Measurements from ENCODE around the gene NECTIN1. TPM values are rescaled to one million over a fixed set of nuclear protein-coding genes. Genes with fewer than 3 reads are reported as not detected.
A peak's percentile ranks its signal among the peaks of the same experiment; 100 is the strongest.

NECTIN1 gene
- total and polyA plus RNA-seq, 7 experiments from 2014 or later, result 0.30 to 4.2 (median 2.1) TPM

DNA sequence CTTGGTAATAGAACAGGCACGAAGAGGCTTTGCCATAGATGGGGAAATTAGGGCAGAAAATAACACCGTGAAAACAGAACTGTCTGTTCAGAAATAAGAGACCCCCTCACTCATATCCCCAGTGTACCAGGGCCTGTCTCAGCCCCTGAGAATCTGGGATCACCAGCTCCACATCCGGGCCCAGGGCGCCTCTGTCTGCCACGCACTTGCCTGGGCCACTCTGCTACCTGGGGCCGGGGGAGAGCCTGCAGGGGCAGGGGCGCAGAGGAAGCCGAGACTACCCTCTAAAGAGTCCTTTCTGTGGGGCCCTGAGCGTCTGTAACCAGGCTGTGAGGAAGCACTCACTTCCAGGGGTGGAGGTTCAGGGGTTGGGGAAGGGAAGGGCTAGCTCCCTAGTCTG is 19.8 kb downstream of the NECTIN1 start:
- Mint-ChIP-seq H3K27ac (no peak overlapping the region), H3K4me3 (no peak overlapping the region), H3K4me1 (peaks cover 0 to 9% (median 0%) of the 10 kb centered on the region in 7 donors), H3K36me3 (peaks cover 0 to 7% (median 3%) of the 10 kb centered on the region in 5 donors), H3K27me3 (peaks cover 23 to 44% (median 35%) of the 10 kb centered on the region in 5 donors), H3K9me3 (peaks cover 0 to 2% (median 0%) of the 10 kb centered on the region in 11 donors)
- ATAC-seq, result peak; percentile 19
- no peaks in the 10 kb centered on the region for H3K36me3 ChIP-seq (ENCODE audit: control insufficient read depth in 2 of 3, insufficient read depth in 3 of 3, low read length in 3 of 3)
- no peak for DNase-seq
- intact Hi-C loops (cut with micrococcal nuclease), result no loop called here
- ChIA-PET POLR2A (no interaction called here), CTCF (no interaction called here)
- no peaks in the 10 kb centered on the region for H3K27me3 ChIP-seq (ENCODE audit: control insufficient read depth in 2 of 2, insufficient read depth in 2 of 2, low read length in 2 of 2)
- no peak overlapping the region for H3K27ac ChIP-seq (ENCODE audit: low read depth, low read length)
- no peak overlapping the region for H3K4me3 ChIP-seq (ENCODE audit: low read length)
- no peaks in the 10 kb centered on the region for H3K4me1 ChIP-seq (ENCODE audit: control insufficient read depth in 2 of 2, insufficient read depth in 2 of 2, low read length in 2 of 2)
- H3K9me3 ChIP-seq (ENCODE audit: control insufficient read depth in 2 of 3, low read length in 3 of 3), result no peaks in the 10 kb centered on the region

DNA sequence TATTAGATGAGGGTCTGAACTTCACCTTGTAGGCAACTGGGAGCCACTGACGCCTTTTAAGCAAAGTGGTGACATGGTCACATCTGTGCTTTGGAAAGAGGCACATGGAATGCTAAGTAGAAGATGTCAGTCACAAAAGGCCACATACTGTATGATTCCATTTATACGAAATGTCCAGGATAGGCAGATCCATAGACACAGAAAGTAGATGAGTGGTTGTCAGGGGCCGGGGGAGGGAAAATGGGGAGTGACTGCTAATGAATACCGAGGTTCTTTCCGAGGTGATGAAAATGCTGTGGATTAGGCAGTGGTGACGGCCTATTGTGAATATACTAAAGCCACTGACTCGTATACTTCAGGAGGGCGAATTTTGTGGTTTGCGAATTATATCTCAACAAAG is 20.6 kb downstream of the NECTIN1 start:
- H3K4me1 Mint-ChIP-seq, result peaks cover 0 to 9% (median 0%) of the 10 kb centered on the region in 7 donors
- ChIA-PET CTCF (interaction anchor here (0.6 to 0.9 kb wide), 2 partner anchors 9 to 782 kb away, joined by 3 read pairs; no protein-coding TSS in a partner anchor), POLR2A (no interaction called here)
- Histone ChIP-seq H3K27me3 (ENCODE audit: control insufficient read depth in 2 of 2, insufficient read depth in 2 of 2, low read length in 2 of 2) (no peaks in the 10 kb centered on the region), H3K9me3 (ENCODE audit: control insufficient read depth in 2 of 3, low read length in 3 of 3) (no peaks in the 10 kb centered on the region), H3K27ac (ENCODE audit: low read depth, low read length) (no peak overlapping the region), H3K4me3 (ENCODE audit: low read length) (no peak overlapping the region), H3K4me1 (ENCODE audit: control insufficient read depth in 2 of 2, insufficient read depth in 2 of 2, low read length in 2 of 2) (no peaks in the 10 kb centered on the region), H3K36me3 (ENCODE audit: control insufficient read depth in 2 of 3, insufficient read depth in 3 of 3, low read length in 3 of 3) (no peaks in the 10 kb centered on the region)
- peaks cover 23 to 44% (median 35%) of the 10 kb centered on the region in 5 donors for H3K27me3 Mint-ChIP-seq
- no peak overlapping the region for H3K27ac Mint-ChIP-seq
- DNase-seq (no peak), ATAC-seq (no peak)
- H3K4me3 Mint-ChIP-seq, result no peak overlapping the region
- intact Hi-C loops (cut with micrococcal nuclease), result no loop called here
- H3K36me3 Mint-ChIP-seq, result peaks cover 0 to 7% (median 3%) of the 10 kb centered on the region in 5 donors
- H3K9me3 Mint-ChIP-seq, result peaks cover 0 to 2% (median 0%) of the 10 kb centered on the region in 11 donors

DNA sequence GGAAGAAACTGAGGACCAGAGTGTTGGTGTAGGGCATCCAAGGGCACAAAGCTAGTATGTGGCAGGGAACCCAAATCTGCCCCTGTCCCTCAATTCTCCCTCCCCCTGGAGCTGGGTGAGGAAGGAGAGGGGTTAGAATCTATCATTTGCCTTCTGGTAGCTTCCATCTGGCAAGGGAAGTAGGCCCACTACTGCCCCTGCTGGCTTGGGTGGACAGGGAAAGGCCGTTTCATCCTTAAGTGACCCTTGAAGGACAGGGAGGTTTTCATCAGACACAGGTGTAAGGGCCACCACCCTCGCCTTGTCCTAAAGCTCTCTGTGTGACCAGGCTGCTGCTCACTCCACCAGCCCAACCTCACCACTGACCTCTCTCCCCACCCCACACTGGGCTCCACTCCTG is 22.1 kb downstream of the NECTIN1 start:
- intact Hi-C loops (cut with micrococcal nuclease), result no loop called here
- DNase-seq (no peak), ATAC-seq (no peak)
- peaks cover 0 to 2% (median 0%) of the 10 kb centered on the region in 11 donors for H3K9me3 Mint-ChIP-seq
- no peaks in the 10 kb centered on the region for H3K4me1 ChIP-seq (ENCODE audit: control insufficient read depth in 2 of 2, insufficient read depth in 2 of 2, low read length in 2 of 2)
- H3K27me3 Mint-ChIP-seq, result peaks cover 23 to 41% (median 35%) of the 10 kb centered on the region in 5 donors
- no peak overlapping the region for H3K27ac ChIP-seq (ENCODE audit: low read depth, low read length)
- CTCF ChIA-PET, result no interaction called here
- POLR2A ChIA-PET, result no interaction called here
- H3K9me3 ChIP-seq (ENCODE audit: control insufficient read depth in 2 of 3, low read length in 3 of 3), result no peaks in the 10 kb centered on the region
- H3K4me3 ChIP-seq (ENCODE audit: low read length), result no peak overlapping the region
- no peaks in the 10 kb centered on the region for H3K36me3 ChIP-seq (ENCODE audit: control insufficient read depth in 2 of 3, insufficient read depth in 3 of 3, low read length in 3 of 3)
- H3K36me3 Mint-ChIP-seq, result peaks cover 0 to 7% (median 3%) of the 10 kb centered on the region in 5 donors
- H3K4me3 Mint-ChIP-seq, result no peak overlapping the region
- no peaks in the 10 kb centered on the region for H3K27me3 ChIP-seq (ENCODE audit: control insufficient read depth in 2 of 2, insufficient read depth in 2 of 2, low read length in 2 of 2)
- H3K4me1 Mint-ChIP-seq, result peaks cover 0 to 9% (median 0%) of the 10 kb centered on the region in 7 donors
- no peak overlapping the region for H3K27ac Mint-ChIP-seq

DNA sequence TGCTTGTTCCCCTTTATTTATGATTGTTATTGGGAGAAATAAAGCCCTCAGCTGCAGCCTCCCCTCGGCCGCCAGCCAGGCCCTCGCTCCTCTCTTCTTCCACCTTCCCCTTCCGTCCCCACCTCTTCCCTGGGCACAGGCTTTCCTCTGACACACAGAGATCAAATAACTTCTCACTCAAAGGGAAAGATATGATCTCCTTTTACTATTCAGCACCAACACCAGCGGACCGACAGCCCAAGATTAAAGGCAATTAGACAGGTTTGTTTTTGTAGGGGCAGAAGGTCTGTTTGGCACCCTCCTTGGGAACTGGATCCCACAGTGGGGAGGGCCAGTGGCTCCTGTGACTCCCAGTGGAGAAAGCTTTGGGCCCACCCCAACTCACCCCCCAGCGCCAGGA is 23.0 kb downstream of the NECTIN1 start:
- Mint-ChIP-seq H3K9me3 (peaks cover 0 to 2% (median 0%) of the 10 kb centered on the region in 11 donors), H3K4me1 (peaks cover 0 to 9% (median 0%) of the 10 kb centered on the region in 7 donors), H3K4me3 (no peak overlapping the region), H3K36me3 (peaks cover 0 to 7% (median 0%) of the 10 kb centered on the region in 5 donors), H3K27ac (no peak overlapping the region), H3K27me3 (peaks cover 23 to 35% (median 35%) of the 10 kb centered on the region in 5 donors)
- DNase-seq (no peak), ATAC-seq (no peak)
- H3K4me1 ChIP-seq (ENCODE audit: control insufficient read depth in 2 of 2, insufficient read depth in 2 of 2, low read length in 2 of 2), result no peaks in the 10 kb centered on the region
- H3K9me3 ChIP-seq (ENCODE audit: control insufficient read depth in 2 of 3, low read length in 3 of 3), result no peaks in the 10 kb centered on the region
- H3K36me3 ChIP-seq (ENCODE audit: control insufficient read depth in 2 of 3, insufficient read depth in 3 of 3, low read length in 3 of 3), result no peaks in the 10 kb centered on the region
- ChIA-PET CTCF (no interaction called here), POLR2A (no interaction called here)
- H3K27ac ChIP-seq (ENCODE audit: low read depth, low read length), result no peak overlapping the region
- H3K4me3 ChIP-seq (ENCODE audit: low read length), result no peak overlapping the region
- intact Hi-C loops (cut with micrococcal nuclease), result no loop called here
- H3K27me3 ChIP-seq (ENCODE audit: control insufficient read depth in 2 of 2, insufficient read depth in 2 of 2, low read length in 2 of 2), result no peaks in the 10 kb centered on the region

DNA sequence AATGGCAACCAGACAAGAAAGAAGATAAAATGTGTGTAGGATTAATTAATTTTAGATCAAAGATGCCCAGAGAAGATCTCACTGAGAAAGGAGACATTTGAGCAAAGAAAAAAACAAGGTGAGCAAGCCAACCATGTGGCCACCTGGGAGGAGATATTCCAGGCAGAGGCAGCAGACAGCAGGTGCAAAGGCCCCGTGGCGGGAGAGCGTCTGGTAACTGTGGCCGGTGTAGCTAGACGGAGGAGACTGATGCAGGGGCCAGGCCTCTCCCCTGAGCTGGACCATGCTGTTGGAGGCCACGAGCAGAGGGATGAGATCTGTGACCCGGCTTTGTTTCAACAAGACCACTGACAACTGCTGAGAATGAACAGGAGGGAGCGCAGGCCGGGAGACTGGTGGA is 23.6 kb downstream of the NECTIN1 start:
- H3K4me3 Mint-ChIP-seq, result no peak overlapping the region
- peaks cover 0 to 2% (median 0%) of the 10 kb centered on the region in 11 donors for H3K9me3 Mint-ChIP-seq
- H3K27me3 Mint-ChIP-seq, result peaks cover 19 to 33% (median 30%) of the 10 kb centered on the region in 5 donors
- intact Hi-C loops (cut with micrococcal nuclease), result no loop called here
- H3K36me3 Mint-ChIP-seq, result peaks cover 0 to 7% (median 0%) of the 10 kb centered on the region in 5 donors
- peak overlapping the region in 1 of 9 donors; percentile 43 for H3K27ac Mint-ChIP-seq
- CTCF ChIA-PET, result no interaction called here
- H3K36me3 ChIP-seq (ENCODE audit: control insufficient read depth in 2 of 3, insufficient read depth in 3 of 3, low read length in 3 of 3), result no peaks in the 10 kb centered on the region
- ATAC-seq (no peak), DNase-seq (no peak)
- H3K4me1 Mint-ChIP-seq, result peaks cover 0 to 9% (median 0%) of the 10 kb centered on the region in 7 donors
- no peak overlapping the region for H3K4me3 ChIP-seq (ENCODE audit: low read length)
- H3K9me3 ChIP-seq (ENCODE audit: control insufficient read depth in 2 of 3, low read length in 3 of 3), result no peaks in the 10 kb centered on the region
- no peak overlapping the region for H3K27ac ChIP-seq (ENCODE audit: low read depth, low read length)
- POLR2A ChIA-PET, result no interaction called here
- no peaks in the 10 kb centered on the region for H3K27me3 ChIP-seq (ENCODE audit: control insufficient read depth in 2 of 2, insufficient read depth in 2 of 2, low read length in 2 of 2)
- H3K4me1 ChIP-seq (ENCODE audit: control insufficient read depth in 2 of 2, insufficient read depth in 2 of 2, low read length in 2 of 2), result no peaks in the 10 kb centered on the region

DNA sequence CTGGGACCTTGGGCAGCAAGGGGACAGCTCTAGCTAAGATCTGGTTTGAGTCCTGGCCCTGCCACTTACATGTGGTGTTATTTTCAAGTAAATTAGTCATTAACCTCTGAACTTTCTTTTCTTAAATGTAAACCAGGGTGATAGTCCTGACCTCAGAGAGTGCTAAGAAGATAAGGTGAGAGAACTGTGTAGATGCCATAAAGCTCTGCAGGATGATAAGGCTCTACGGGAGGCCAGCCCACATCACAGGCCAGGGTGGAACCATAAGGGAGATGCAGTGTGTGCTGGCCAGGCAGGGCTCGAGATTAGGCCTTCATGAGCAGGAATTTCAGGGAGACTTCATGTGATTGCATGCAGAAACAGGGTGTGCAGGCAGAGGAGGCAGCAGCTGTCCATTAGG is 24.2 kb downstream of the NECTIN1 start:
- no peak overlapping the region for H3K4me3 Mint-ChIP-seq
- ChIA-PET CTCF (no interaction called here), POLR2A (no interaction called here)
- Histone ChIP-seq H3K4me3 (ENCODE audit: low read length) (no peak overlapping the region), H3K27me3 (ENCODE audit: control insufficient read depth in 2 of 2, insufficient read depth in 2 of 2, low read length in 2 of 2) (no peaks in the 10 kb centered on the region), H3K36me3 (ENCODE audit: control insufficient read depth in 2 of 3, insufficient read depth in 3 of 3, low read length in 3 of 3) (no peaks in the 10 kb centered on the region), H3K27ac (ENCODE audit: low read depth, low read length) (no peak overlapping the region), H3K9me3 (ENCODE audit: control insufficient read depth in 2 of 3, low read length in 3 of 3) (no peaks in the 10 kb centered on the region), H3K4me1 (ENCODE audit: control insufficient read depth in 2 of 2, insufficient read depth in 2 of 2, low read length in 2 of 2) (no peaks in the 10 kb centered on the region)
- H3K36me3 Mint-ChIP-seq, result peaks cover 0 to 7% (median 0%) of the 10 kb centered on the region in 5 donors
- intact Hi-C loops (cut with micrococcal nuclease), result no loop called here
- H3K27me3 Mint-ChIP-seq, result peaks cover 14 to 28% (median 26%) of the 10 kb centered on the region in 5 donors
- H3K27ac Mint-ChIP-seq, result no peak overlapping the region
- DNase-seq (no peak), ATAC-seq (no peak)
- peaks cover 0 to 2% (median 0%) of the 10 kb centered on the region in 11 donors for H3K9me3 Mint-ChIP-seq
- H3K4me1 Mint-ChIP-seq, result peaks cover 0 to 9% (median 0%) of the 10 kb centered on the region in 7 donors

Data from naive thymus-derived CD4-positive, alpha-beta T cell (primary cell).